HG02973 (cell line): ENCODE results near the gene NT5C2.

Source experiments
- ATAC-seq: cut with Tn5 transposase; IDR thresholded peaks from one replicate; pipeline ENCODE4 v1.9.1; 2021; ENCODE audit warnings: moderate library complexity; ENCODE audit not compliant: unreplicated experiment

The NT5C2 gene

GRCh38 chr10:103066141-103067098 lies 126.7 kb downstream of the NT5C2 start:
- no peak for ATAC-seq

GRCh38 chr10:103064956-103065355 lies 128.1 kb downstream of the NT5C2 start:
- no peak for ATAC-seq

DNA sequence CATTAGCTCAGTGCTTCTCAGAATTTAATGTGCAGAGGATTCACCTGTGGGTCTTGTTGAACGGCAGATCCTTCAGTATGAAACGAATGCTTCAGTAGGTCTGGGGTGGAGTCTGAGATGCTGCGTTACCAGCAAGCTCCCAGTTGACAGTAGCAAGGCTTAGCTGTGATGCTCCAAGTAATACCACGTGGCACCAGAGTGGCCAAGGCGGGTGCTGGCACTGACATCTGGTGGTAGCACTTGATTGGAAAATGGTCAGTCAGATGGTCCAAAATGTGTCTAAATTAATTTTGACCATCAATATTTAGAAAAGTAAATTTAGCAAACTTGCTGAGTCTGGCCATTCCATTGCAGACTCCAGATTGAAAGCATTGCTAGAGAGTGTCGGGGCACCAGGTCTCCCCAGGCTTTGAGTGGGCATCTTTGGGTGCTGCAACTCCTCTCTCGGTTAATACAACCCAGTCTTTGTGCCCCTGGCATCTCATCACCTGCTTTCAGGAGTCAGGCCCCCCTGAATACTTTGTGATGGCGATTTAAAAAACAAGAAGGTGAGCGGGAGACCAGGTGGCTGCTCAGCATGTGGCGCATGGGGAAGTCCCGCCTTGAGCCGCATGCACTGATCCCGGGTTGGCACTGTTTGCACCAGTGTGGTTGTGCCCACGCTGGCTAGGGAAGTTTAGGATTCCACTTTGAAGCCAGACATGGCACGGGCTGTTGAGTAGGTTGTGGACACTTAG lies 130.1 kb downstream of the NT5C2 start:
- no peak for ATAC-seq

DNA sequence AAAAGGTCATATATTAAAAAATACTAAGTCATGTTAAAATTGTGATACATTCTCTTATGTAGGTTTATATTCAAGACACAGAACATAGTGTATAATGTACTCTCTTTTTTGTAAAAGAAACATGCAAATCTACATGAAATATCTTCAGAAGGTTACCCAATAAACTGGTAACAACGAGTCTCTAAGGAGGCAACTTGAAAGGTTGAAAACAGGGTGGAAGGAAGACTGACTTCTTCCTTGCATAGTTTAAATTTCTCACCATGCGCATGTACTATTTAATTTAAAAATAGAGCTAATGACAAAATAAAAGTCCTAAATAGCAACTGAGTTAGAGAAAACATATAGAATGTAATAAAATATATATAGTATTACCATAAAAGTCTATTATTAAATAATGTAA lies 132.5 kb downstream of the NT5C2 start:
- ATAC-seq: no peak

GRCh38 chr10:103058034-103058433 lies 135.0 kb downstream of the NT5C2 start:
- no peak for ATAC-seq

DNA sequence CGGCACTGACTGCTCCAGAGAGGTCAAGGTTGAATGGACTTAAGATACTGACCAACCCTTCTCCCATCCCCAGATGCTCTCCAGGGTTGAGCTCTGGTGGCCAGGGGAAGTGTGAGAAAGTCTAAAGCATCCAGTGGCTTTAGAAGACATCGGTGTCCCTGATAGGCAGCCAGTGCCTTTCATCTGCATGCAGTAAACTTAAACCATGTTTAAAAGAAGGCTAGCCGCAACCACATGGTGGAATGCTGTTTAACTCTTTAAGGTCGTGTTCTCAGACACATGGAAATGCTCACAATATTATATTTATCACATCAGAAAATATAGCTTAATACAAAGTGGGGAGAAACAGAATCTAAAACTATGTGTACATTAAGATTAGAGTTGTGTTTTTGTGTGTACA lies 138.0 kb downstream of the NT5C2 start:
- no peak for ATAC-seq

DNA sequence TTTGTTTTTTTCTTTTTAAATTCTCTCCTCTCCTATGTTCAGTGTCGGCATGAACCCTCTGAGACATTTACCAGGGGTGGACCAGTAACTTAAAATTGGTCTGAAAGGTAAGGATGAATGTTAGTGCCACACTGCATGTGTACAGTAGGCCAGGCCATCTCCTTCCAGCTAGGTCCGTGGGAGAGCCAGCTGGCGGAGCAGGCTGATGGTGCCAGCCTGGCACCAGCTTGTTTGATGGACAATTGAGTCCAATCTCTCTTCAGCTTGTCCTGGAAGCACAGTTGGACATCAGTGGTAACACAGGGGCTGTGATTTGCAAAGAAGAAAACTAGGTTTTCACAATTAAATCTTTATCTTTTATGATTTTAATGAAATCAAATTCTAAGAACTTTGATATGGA lies 138.5 kb downstream of the NT5C2 start:
- ATAC-seq: no peak

- peak; percentile 80 for ATAC-seq
Measured at GRCh38 chr10:103053659-103054581, 139.2 kb downstream of the NT5C2 start.

DNA sequence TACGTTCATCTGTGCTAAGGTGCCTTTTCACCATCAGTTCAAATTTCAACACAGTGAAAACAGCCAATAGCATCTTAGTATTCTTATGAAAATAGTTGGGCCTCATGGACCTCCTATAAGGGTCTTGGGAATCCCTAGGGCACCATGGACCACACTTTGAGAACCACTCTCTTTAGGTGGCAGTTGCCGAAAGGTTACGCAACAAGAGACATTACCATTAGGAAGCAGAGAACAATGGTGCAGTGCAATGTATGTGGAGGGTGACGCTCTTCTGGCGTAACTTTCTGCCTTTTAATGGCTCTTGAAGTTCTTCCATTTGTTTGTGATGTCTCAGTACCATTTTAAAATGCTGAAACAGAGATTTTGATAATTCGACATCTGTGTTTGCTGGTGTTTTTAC lies 143.8 kb downstream of the NT5C2 start:
- ATAC-seq: no peak

DNA sequence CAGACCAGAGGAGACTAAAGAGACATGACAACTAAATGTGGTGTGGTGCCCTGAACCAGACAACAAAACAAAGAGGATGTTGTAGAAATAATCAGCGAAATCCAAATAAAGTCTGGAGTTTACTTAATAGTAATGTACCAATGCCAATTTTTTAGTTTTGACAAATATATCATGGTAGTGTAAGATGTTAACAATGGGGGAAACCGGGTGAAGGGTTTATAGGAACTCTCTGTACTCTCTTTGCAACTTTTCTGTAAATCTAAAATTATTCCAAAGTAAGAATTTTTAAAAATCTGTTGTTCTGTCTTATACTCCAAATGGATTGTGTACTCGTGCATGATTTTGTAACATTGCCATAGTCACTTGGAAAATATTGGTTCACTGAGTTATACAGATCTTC lies 145.7 kb downstream of the NT5C2 start:
- no peak for ATAC-seq

- no peak for ATAC-seq
Measured at GRCh38 chr10:103045961-103046360, 147.1 kb downstream of the NT5C2 start.

DNA sequence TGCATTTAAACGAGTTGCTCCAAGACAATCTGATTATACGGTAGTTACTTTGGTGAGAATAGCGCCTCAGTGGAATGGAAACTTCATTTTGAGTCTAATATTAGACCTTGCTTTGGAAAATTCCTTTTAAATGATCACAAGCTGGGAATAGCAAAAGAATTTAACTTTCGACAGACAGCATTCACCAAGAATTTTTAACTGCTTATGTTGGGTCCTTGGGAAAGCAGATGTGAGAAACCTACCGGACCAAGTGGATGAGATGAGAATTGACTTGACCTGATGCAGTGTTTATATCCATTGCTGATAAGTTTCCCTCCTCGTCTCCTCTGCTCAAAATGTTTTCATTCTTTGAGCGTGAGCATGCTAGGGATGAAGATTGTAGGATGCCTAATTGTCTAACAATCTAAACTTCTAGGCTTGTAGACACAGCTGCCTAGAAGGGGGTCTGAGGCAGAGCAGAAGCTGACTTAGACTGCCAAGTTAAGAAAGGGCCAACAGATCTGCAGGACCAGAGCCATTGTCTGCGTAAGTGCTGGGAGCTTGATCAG lies 148.1 kb downstream of the NT5C2 start:
- ATAC-seq: no peak

GRCh38 chr10:103042908-103043307 lies 150.2 kb downstream of the NT5C2 start:
- ATAC-seq: no peak

GRCh38 chr10:103042129-103042528 lies 150.9 kb downstream of the NT5C2 start:
- ATAC-seq: no peak

DNA sequence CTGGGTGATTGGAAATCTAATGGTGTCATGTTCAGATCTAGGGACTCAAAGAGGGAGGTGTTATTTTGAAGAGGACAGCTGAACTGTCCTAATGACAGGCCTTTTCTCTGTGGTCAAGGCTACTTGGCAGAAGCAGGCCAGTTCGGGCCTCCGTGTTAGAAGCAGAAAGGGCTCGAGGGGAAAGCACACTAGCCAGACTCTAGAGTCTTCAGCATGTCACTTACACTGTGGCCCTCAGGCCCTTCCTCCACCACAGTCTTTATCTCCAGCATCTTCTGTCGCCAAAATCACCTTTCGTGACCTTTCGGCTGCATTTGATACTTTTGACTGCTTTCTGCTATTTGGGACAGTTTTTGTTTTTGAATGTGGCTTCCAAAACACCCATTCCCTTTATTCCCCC lies 151.7 kb downstream of the NT5C2 start:
- no peak for ATAC-seq

DNA sequence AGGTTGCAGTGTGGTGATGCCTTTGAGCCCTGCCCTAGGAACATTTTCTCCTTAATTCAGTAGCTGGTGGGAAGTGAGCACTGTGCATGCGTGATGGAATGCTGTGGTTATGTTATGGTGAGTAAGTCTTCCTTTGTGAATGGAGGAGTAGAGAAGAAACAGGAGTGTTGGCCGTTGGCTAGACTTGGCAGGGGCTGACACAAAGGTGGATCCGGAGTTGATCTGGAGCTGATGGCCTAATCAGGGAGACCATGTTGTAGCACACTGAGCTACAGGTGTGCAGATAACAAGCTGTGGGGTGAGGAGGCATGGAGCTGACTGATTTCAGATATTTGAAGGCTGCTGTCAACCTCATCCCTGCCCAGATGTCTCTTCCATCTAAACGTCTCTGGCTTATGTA lies 152.7 kb downstream of the NT5C2 start:
- no peak for ATAC-seq

DNA sequence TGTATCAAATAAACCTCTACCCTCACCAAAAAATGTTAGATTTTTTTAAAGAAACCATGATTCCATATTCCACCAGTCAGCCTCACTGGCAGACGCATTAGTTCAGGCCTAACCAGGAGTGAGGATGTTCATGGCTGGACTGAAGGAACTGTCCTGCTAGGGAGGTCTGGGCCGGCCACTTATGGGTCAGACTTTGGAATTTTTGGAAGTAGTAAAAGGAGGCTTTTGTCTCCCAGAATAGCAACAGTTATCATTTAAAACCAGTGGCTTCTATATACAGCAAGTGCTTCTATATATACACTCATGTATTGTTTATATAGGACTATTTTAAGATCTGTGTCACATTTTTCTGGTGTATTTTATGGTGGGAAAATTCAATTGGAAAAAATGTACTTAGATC lies 154.5 kb downstream of the NT5C2 start:
- no peak for ATAC-seq
